Mesothelial cell of epicardium (in vitro differentiated cells): ENCODE results near the gene PCSK5. TPM values are rescaled to one million over a fixed set of nuclear protein-coding genes. Genes with fewer than 3 reads are reported as not detected.

Source experiments
- DNase-seq, 2 experiments: peaks; one replicate each; pipeline ENCODE4 v3.0.0; 2021; ENCODE audit warnings: low spot score in 2 of 2; ENCODE audit not compliant: unreplicated experiment in 2 of 2
- H3K27ac Mint-ChIP-seq: 2 replicates; pipeline ENCODE4 v1.8.0; 2021; ENCODE audit warnings: mixed read lengths
- H3K27me3 Mint-ChIP-seq: 2 replicates; pipeline ENCODE4 v1.8.0; 2021; ENCODE audit warnings: low read depth, mixed read lengths
- H3K36me3 Mint-ChIP-seq: 2 replicates; pipeline ENCODE4 v1.8.0; 2021; ENCODE audit warnings: mixed read lengths
- H3K4me1 Mint-ChIP-seq: 2 replicates; pipeline ENCODE4 v1.8.0; 2021; ENCODE audit warnings: mixed read lengths
- H3K4me3 Mint-ChIP-seq: 2 replicates; pipeline ENCODE4 v1.8.0; 2021; ENCODE audit warnings: mild to moderate bottlenecking, moderate library complexity, mixed read lengths
- H3K9me3 Mint-ChIP-seq: 2 replicates; pipeline ENCODE4 v1.8.0; 2021; ENCODE audit warnings: mixed read lengths
- total RNA-seq: library from RNA; stranded (reverse); gene quantifications from 3 replicates; pipeline ENCODE4 v1.2.1, GENCODE V29; 2021
- TF ChIP-seq, protein P1 (sequence below): fragments of 200-600 bp; sonication (generic); IDR thresholded peaks from one replicate; pipeline ENCODE4 v1.5.0; 2021; ENCODE audit warnings: antibody characterized with exemption; ENCODE audit not compliant: unreplicated experiment

PCSK5 gene
- total RNA-seq, 1 donor from 2014 or later, result 15.7 TPM

DNA sequence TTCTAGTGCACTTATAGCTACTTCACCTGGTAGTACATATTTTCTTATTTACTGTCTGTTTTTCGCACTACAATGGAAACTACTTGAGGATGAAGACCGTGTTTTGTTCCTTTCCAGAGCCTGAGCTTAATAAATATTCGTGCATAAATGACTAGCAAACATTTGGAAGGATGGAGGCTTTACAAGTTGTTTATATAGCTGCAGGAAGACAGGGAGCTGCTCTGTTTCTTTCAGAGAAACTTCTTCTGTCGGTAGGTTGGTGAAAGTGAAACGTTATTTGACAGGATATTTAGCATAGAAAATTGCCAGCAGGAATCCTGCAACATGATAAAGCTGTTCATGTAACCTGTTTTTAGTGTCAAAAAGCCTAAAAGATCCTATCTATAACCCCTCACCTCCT, 210.6 kb downstream of the PCSK5 start:
- H3K4me1 Mint-ChIP-seq, result peaks cover 13% of the 10 kb centered on the region
- TF ChIP-seq, protein P1, sequence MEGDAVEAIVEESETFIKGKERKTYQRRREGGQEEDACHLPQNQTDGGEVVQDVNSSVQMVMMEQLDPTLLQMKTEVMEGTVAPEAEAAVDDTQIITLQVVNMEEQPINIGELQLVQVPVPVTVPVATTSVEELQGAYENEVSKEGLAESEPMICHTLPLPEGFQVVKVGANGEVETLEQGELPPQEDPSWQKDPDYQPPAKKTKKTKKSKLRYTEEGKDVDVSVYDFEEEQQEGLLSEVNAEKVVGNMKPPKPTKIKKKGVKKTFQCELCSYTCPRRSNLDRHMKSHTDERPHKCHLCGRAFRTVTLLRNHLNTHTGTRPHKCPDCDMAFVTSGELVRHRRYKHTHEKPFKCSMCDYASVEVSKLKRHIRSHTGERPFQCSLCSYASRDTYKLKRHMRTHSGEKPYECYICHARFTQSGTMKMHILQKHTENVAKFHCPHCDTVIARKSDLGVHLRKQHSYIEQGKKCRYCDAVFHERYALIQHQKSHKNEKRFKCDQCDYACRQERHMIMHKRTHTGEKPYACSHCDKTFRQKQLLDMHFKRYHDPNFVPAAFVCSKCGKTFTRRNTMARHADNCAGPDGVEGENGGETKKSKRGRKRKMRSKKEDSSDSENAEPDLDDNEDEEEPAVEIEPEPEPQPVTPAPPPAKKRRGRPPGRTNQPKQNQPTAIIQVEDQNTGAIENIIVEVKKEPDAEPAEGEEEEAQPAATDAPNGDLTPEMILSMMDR, result no peak
- no peaks in the 10 kb centered on the region for H3K9me3 Mint-ChIP-seq
- no peaks in the 10 kb centered on the region for H3K27me3 Mint-ChIP-seq
- H3K4me3 Mint-ChIP-seq, result no peak overlapping the region
- DNase-seq, result no peak
- H3K36me3 Mint-ChIP-seq, result peaks cover 5% of the 10 kb centered on the region
- no peak overlapping the region for H3K27ac Mint-ChIP-seq

DNA sequence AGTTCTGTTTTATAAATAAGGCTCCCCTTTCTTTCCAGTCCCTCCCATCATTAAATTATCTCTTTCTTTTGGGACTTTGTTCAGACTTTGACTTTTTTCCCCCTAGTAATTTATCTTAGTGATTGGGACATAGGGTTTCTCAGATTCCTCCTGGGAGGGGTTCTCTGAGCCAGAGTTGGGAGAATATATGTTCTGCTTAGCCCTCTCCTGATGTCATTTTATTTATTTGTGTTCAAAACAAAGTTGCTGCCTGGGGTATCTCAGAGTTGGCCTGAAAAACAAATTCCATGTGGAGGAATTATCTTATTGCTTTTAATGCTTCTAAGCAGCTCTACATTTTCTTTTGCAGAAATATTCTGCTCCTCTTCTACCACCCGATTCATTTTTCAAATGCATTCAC, 211.0 kb downstream of the PCSK5 start:
- H3K4me1 Mint-ChIP-seq, result peaks cover 13% of the 10 kb centered on the region
- no peak overlapping the region for H3K4me3 Mint-ChIP-seq
- no peaks in the 10 kb centered on the region for H3K9me3 Mint-ChIP-seq
- no peaks in the 10 kb centered on the region for H3K27me3 Mint-ChIP-seq
- no peak for DNase-seq
- no peak overlapping the region for H3K27ac Mint-ChIP-seq
- TF ChIP-seq, protein P1, result no peak
- peaks cover 5% of the 10 kb centered on the region for H3K36me3 Mint-ChIP-seq

DNA sequence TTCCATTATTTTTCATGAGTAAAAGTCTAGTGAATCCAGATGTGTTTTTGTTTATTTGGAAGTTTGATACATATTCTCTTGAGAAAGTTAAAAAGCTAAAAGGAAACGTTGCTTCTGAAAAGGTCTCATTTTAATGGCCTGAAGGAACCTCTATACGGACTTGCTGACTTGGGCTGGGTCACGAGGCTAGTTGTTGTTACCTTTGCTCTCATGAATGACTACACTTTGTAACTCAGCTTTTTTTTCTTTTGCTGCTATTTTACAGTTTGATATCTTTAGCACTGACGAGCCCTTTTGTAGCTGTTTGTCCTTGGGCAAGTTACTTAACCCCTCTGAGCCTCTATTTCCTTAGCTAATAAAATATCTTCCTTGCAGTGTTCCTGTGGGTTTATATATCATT, 211.5 kb downstream of the PCSK5 start:
- Mint-ChIP-seq H3K27me3 (no peaks in the 10 kb centered on the region), H3K27ac (no peak overlapping the region), H3K4me3 (no peak overlapping the region), H3K9me3 (no peaks in the 10 kb centered on the region), H3K4me1 (peaks cover 13% of the 10 kb centered on the region), H3K36me3 (peaks cover 5% of the 10 kb centered on the region)
- TF ChIP-seq, protein P1, result no peak
- DNase-seq, result no peak

DNA sequence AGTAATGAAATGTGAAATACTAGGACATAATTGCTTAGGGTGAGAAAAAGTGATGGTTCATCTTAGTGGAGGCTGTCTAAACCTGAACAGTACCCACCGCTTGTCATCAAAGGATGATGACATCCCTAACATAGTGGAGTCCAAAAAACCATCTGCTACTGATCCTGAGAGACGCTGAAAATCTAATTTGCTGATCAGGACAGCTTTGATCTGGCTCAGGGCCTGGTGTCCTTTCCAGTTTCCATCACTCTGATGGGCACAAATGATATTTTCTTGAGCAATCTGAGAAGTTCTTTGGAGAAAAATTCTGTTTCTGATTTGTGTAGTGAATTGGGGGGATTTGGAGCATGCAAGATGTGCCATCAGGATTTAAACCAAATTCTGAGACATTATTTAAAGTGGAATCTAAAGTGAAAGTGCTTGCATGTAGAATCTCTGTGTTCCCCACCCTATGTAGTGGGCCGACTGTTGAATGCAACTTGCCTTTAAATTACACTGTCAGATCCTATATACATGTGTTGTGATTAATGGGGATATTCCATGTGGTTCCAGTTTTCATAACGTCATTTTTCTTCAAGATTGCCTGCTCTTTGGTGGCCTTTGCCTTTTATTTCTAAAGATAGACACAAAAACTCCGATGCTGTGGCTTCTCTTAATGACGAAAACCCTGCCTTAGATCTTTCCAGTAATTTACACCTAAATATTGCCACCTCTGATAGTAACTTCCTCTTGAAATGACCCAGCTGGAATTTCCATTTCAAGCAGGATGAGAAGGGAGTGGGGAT, 213.2 kb downstream of the PCSK5 start:
- no peak for DNase-seq
- no peaks in the 10 kb centered on the region for H3K27me3 Mint-ChIP-seq
- TF ChIP-seq, protein P1, result no peak
- H3K4me1 Mint-ChIP-seq, result peaks cover 13% of the 10 kb centered on the region
- no peak overlapping the region for H3K27ac Mint-ChIP-seq
- no peaks in the 10 kb centered on the region for H3K9me3 Mint-ChIP-seq
- H3K36me3 Mint-ChIP-seq, result peaks cover 2% of the 10 kb centered on the region
- no peak overlapping the region for H3K4me3 Mint-ChIP-seq

DNA sequence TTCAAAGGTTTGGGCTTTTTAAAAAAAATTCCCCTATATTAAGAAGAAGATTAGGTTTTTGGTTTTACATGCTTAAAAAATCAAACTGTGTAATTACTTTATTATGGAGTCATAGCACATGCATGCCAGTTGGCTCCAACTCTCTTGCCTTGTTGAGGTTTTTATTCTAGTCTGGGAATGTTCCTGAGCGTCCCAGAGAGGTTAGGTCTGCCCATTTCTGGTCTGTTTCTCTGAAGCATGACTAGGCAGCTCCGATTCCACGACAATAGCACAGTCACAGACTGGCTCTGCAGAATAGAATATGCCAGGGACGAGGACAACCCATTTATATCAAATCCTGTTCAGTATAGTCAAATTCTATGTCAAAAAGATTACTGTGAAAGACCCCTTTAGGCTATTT, 217.0 kb downstream of the PCSK5 start:
- no peak overlapping the region for H3K4me3 Mint-ChIP-seq
- no peaks in the 10 kb centered on the region for H3K9me3 Mint-ChIP-seq
- TF ChIP-seq, protein P1, result no peak
- no peaks in the 10 kb centered on the region for H3K27me3 Mint-ChIP-seq
- H3K27ac Mint-ChIP-seq, result no peak overlapping the region
- peaks cover 4% of the 10 kb centered on the region for H3K4me1 Mint-ChIP-seq
- peaks cover 4% of the 10 kb centered on the region for H3K36me3 Mint-ChIP-seq
- no peak for DNase-seq

DNA sequence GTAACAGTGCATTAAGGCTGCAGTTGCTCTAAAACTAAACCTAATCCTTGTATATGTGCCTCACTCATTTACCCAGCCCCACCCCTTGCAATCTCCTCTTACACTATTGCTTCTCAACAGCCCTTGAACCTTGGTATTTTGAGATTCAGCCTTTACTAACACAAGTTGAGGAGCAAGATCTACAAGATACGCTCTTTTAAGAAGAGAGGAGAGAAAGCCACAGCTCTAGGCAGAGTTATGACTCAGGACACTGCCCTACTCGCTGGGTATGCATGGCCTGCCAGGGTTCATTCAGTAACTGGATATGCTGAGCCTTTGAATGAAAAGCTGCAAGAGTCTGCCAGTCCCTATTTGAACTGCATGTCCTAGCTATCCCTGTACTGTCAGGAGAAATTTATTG, 219.5 kb downstream of the PCSK5 start:
- H3K4me3 Mint-ChIP-seq, result no peak overlapping the region
- TF ChIP-seq, protein P1, result no peak
- no peaks in the 10 kb centered on the region for H3K9me3 Mint-ChIP-seq
- no peaks in the 10 kb centered on the region for H3K4me1 Mint-ChIP-seq
- no peak for DNase-seq
- no peaks in the 10 kb centered on the region for H3K27me3 Mint-ChIP-seq
- H3K36me3 Mint-ChIP-seq, result peaks cover 4% of the 10 kb centered on the region
- no peak overlapping the region for H3K27ac Mint-ChIP-seq
